ENCODE results near the gene FOXO3. TPM values are rescaled to one million over a fixed set of nuclear protein-coding genes. Genes with fewer than 3 reads are reported as not detected.

FOXO3 gene
- total and polyA plus RNA-seq, 2 of the 13 experiments (the other 11 are each of a cell fraction or from before 2014, with no cell fraction given) = 16.0 to 22.5 TPM

DNA sequence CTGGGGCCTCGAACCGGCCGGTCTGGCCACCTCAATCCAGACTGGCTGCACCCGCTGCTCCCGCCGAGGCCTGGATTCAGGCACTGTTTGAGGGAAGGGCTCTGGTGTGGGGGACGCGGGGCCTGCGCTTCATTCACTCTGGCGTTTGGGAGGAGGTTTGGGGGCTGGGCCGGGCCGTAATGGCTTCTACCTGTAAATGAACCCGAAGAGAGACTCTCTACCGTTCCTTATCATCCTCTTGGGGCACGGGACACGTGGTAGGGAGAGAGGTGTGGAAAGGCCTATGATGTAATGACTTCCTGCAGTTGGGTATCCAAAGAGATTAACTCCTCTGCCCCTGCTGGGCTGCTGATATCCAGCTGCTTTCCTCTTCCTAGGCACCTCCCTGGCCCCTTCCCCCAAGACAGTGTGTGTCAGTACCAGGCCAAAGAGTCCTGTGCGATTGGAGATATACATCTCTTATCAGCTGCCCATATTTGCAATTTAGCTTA, 1.8 kb downstream of the FOXO3 start (continued):
- peak; percentile 37; the same call in 1 of the 2 replicates for TF ChIP-seq SPEN (CRISPR knock-in tag; IDR thresholded peaks at IDR 0.05; ENCODE audit: low read depth)
- no peak for TF ChIP-seq ATM (IDR thresholded peaks at IDR 0.05; ENCODE audit: borderline replicate concordance)
- 0 out of 2 replicates have a peak, but pooled peaks have one; percentile 32 for TF ChIP-seq SAFB2 (CRISPR knock-in tag; IDR thresholded peaks at IDR 0.05; ENCODE audit: borderline replicate concordance, low read depth)
- no peak for TF ChIP-seq EEA1 (CRISPR knock-in tag; IDR thresholded peaks at IDR 0.05; ENCODE audit: borderline replicate concordance)
- peak; percentile 41; the same call in 1 of the 2 replicates for TF ChIP-seq ZNF430 (CRISPR knock-in tag; IDR thresholded peaks at IDR 0.05)
- TF ChIP-seq ZNF432 (CRISPR knock-in tag; IDR thresholded peaks at IDR 0.05; ENCODE audit: borderline replicate concordance) = no peak
- TF ChIP-seq THAP11 (CRISPR knock-in tag; IDR thresholded peaks at IDR 0.05) = 0 out of 2 replicates have a peak, but pooled peaks have one; percentile 56
- no peak for TF ChIP-seq ZNF577 (CRISPR knock-in tag; IDR thresholded peaks at IDR 0.05; ENCODE audit: borderline replicate concordance, low read depth)
- TF ChIP-seq ELF3 (CRISPR knock-in tag; IDR thresholded peaks at IDR 0.05) = peak; percentile 71
- TF ChIP-seq FOXO1 (CRISPR knock-in tag; IDR thresholded peaks at IDR 0.05) = 0 out of 2 replicates have a peak, but pooled peaks have one; percentile 18
- peak; percentile 88 for TF ChIP-seq CEBPG (CRISPR knock-in tag; IDR thresholded peaks at IDR 0.05)
- no peak for TF ChIP-seq ZNF570 (CRISPR knock-in tag; IDR thresholded peaks at IDR 0.05; ENCODE audit: borderline replicate concordance)
- TF ChIP-seq, protein P1, sequence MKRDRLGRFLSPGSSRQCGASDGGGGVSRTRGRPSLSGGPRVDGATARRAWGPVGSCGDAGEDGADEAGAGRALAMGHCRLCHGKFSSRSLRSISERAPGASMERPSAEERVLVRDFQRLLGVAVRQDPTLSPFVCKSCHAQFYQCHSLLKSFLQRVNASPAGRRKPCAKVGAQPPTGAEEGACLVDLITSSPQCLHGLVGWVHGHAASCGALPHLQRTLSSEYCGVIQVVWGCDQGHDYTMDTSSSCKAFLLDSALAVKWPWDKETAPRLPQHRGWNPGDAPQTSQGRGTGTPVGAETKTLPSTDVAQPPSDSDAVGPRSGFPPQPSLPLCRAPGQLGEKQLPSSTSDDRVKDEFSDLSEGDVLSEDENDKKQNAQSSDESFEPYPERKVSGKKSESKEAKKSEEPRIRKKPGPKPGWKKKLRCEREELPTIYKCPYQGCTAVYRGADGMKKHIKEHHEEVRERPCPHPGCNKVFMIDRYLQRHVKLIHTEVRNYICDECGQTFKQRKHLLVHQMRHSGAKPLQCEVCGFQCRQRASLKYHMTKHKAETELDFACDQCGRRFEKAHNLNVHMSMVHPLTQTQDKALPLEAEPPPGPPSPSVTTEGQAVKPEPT (CRISPR knock-in tag; IDR thresholded peaks at IDR 0.05; ENCODE audit: low read depth) = no peak
- TF ChIP-seq ZNF770 (CRISPR knock-in tag; IDR thresholded peaks at IDR 0.05) = no peak
- 0 out of 2 replicates have a peak, but pooled peaks have one; percentile 58 for TF ChIP-seq ZNF331 (CRISPR knock-in tag; IDR thresholded peaks at IDR 0.05)
- peak; percentile 63; the same call in 1 of the 2 replicates for TF ChIP-seq MYPOP (CRISPR knock-in tag; IDR thresholded peaks at IDR 0.05)
- peak; percentile 73 for TF ChIP-seq PITX1 (CRISPR knock-in tag; IDR thresholded peaks at IDR 0.05)
- peak; percentile 38; the same call in 1 of the 2 replicates for TF ChIP-seq SMAD3 (CRISPR knock-in tag; IDR thresholded peaks at IDR 0.05)
- no peak for TF ChIP-seq ARNT (IDR thresholded peaks at IDR 0.05)
- no peak; the same call in 1 of the 2 replicates for TF ChIP-seq ZNF670 (CRISPR knock-in tag; IDR thresholded peaks at IDR 0.05; ENCODE audit: borderline replicate concordance)
- TF ChIP-seq THAP9 (CRISPR knock-in tag; IDR thresholded peaks at IDR 0.05; ENCODE audit: borderline replicate concordance) = peak; percentile 46; the same call in 1 of the 2 replicates
